GM12891 (cell line): ENCODE data around the gene EHMT1.

ENCODE experiments used
- POLR2A ChIP-seq: IDR thresholded peaks from 2 replicates; pipeline ENCODE4 v1.6.1; 2011; ENCODE audit warnings: low read depth, low read length, control low read depth
- POLR2AphosphoS5 ChIP-seq: IDR thresholded peaks from 2 replicates; pipeline ENCODE4 v1.6.1; 2011; ENCODE audit warnings: low read depth, low read length, control low read depth
- SPI1 ChIP-seq: IDR thresholded peaks from 2 replicates; pipeline ENCODE4 v1.6.1; 2011; ENCODE audit warnings: low read depth, low read length, control low read depth

DNA sequence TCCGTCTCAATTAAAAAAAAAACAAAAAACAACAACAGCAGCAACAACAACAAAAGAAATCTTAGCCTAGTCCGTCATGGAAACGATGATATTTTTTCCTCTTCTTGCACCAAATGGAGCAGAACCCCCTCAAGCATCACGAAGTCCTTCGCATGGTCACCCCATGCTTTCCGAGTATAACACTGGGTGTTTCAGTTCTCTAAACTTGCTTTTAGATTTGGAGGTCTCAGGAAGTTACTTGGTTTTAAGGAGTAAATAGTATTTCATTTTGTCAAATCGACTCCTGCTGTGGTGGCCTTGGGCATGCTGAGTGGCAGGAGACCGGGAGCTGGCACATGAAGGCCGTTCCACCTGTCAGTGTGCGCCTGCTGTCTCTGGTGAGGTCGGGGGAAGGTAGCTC lies 140.3 kb downstream of the EHMT1 start:
- peak; percentile 96 for TF ChIP-seq SPI1
- no peak for TF ChIP-seq POLR2A
- no peak for TF ChIP-seq POLR2AphosphoS5
